ENCODE measurements around the gene TMEM80.

TMEM80 gene

GRCh38 chr11:693887-694562 lies 1.6 kb upstream of the TMEM80 start:
- no peak for DNase-seq (ENCODE audit: low spot score)
- in situ Hi-C loops (cut with MboI; ENCODE audit: low pct_unique_long_range_greater_than_20kb, low sequenced_read_pairs, unreplicated experiment): no loop called here

GRCh38 chr11:694563-695287 lies 891 bp upstream of the TMEM80 start, which contains the start of gene DEAF1:
DEAF1 (minus strand) TSS chr11:695222; CDS start chr11:695047, 175 bp downstream.
- TF ChIP-seq CTCF (IDR thresholded peaks at IDR 0.05; ENCODE audit: extremely low read depth, insufficient read depth, missing control alignments): no peak
- peak; percentile 98 for DNase-seq (ENCODE audit: low spot score)
- in situ Hi-C loops (cut with MboI; ENCODE audit: low pct_unique_long_range_greater_than_20kb, low sequenced_read_pairs, unreplicated experiment): no loop called here

More at GRCh38 chr11:693887-694562, 1.6 kb upstream of the TMEM80 start:
- TF ChIP-seq CTCF (IDR thresholded peaks at IDR 0.05; ENCODE audit: extremely low read depth, insufficient read depth, missing control alignments): no peak

- in situ Hi-C loops (cut with MboI; ENCODE audit: low pct_unique_long_range_greater_than_20kb, low sequenced_read_pairs, unreplicated experiment): no loop called here
- DNase-seq (ENCODE audit: low spot score): no peak
Measured at GRCh38 chr11:695288-695537, 403 bp upstream of the TMEM80 start.

GRCh38 chr11:696955-697491 lies 1.4 kb downstream of the TMEM80 start:
- TF ChIP-seq CTCF (IDR thresholded peaks at IDR 0.05; ENCODE audit: extremely low read depth, insufficient read depth, missing control alignments): no peak
- in situ Hi-C loops (cut with MboI; ENCODE audit: low pct_unique_long_range_greater_than_20kb, low sequenced_read_pairs, unreplicated experiment): no loop called here
- peak; percentile 49 for DNase-seq (ENCODE audit: low spot score)

More at GRCh38 chr11:695288-695537, 403 bp upstream of the TMEM80 start:
- TF ChIP-seq CTCF (IDR thresholded peaks at IDR 0.05; ENCODE audit: extremely low read depth, insufficient read depth, missing control alignments): no peak

GRCh38 chr11:697811-698311 lies 2.2 kb downstream of the TMEM80 start:
- in situ Hi-C loops (cut with MboI; ENCODE audit: low pct_unique_long_range_greater_than_20kb, low sequenced_read_pairs, unreplicated experiment): no loop called here
- TF ChIP-seq CTCF (IDR thresholded peaks at IDR 0.05; ENCODE audit: extremely low read depth, insufficient read depth, missing control alignments): no peak
- no peak for DNase-seq (ENCODE audit: low spot score)

GRCh38 chr11:698493-699115 lies 3.0 kb downstream of the TMEM80 start:
- no peak for DNase-seq (ENCODE audit: low spot score)
- in situ Hi-C loops (cut with MboI; ENCODE audit: low pct_unique_long_range_greater_than_20kb, low sequenced_read_pairs, unreplicated experiment): no loop called here
- TF ChIP-seq CTCF (IDR thresholded peaks at IDR 0.05; ENCODE audit: extremely low read depth, insufficient read depth, missing control alignments): no peak
